Activated naive CD4-positive, alpha-beta T cell treated with anti-CD3 and anti-CD28 coated beads for 36 hours (primary cell): ENCODE results near the gene NDFIP1. TPM values are rescaled to one million over a fixed set of nuclear protein-coding genes. Genes with fewer than 3 reads are reported as not detected.
"Not testable (repeated sequence)": the region's sequence is repeated elsewhere in the genome, so short reads cannot be mapped to it uniquely, and the experiment has no call there.

ENCODE experiments used
- CTCF ChIA-PET: fragments of 350-600 bp; sonication (Branson Sonifier 250); formaldehyde crosslinking; loops from one replicate; lab custom pipeline; 2021; ENCODE audit warnings: antibody characterized with exemption; lab: Charles Lee
- DNase-seq: peaks from one replicate; pipeline ENCODE4 v3.0.0-alpha.2; 2020
- H3K27ac Mint-ChIP-seq: one replicate; pipeline ENCODE4 v1.8.0; 2021; ENCODE audit warnings: mild to moderate bottlenecking, mixed read lengths
- H3K27me3 Mint-ChIP-seq: one replicate; pipeline ENCODE4 v1.8.0; 2021; ENCODE audit warnings: low read depth, mixed read lengths
- H3K36me3 Mint-ChIP-seq: one replicate; pipeline ENCODE4 v1.8.0; 2021; ENCODE audit warnings: low read depth, mixed read lengths
- H3K4me1 Mint-ChIP-seq: one replicate; pipeline ENCODE4 v1.8.0; 2021; ENCODE audit warnings: low read depth, mixed read lengths
- H3K4me3 Mint-ChIP-seq: one replicate; pipeline ENCODE4 v1.8.0; 2021; ENCODE audit warnings: mild to moderate bottlenecking, moderate library complexity, mixed read lengths
- H3K9me3 Mint-ChIP-seq: one replicate; pipeline ENCODE4 v1.8.0; 2021; ENCODE audit warnings: mixed read lengths
- intact Hi-C: fragments of 100-400 bp; cut with micrococcal nuclease; formaldehyde crosslinking; loops from one replicate; pipeline ENCODE4 v1.15.1; 2023
- total RNA-seq, 2 experiments: library from RNA; stranded (reverse); gene quantifications; one replicate each; pipeline ENCODE4 v1.2.3, GENCODE V29; 2021

NDFIP1 gene
- total RNA-seq, 2 experiments from 2014 or later, result 103 to 104 TPM

- Mint-ChIP-seq H3K27ac (no peak overlapping the region), H3K36me3 (no peaks in the 10 kb centered on the region), H3K27me3 (no peaks in the 10 kb centered on the region), H3K4me3 (no peak overlapping the region), H3K4me1 (peaks cover 21% of the 10 kb centered on the region), H3K9me3 (no peaks in the 10 kb centered on the region)
- intact Hi-C loops, result no loop called here
- no peak for DNase-seq
- CTCF ChIA-PET, result interaction anchor here (0.7 to 0.8 kb wide), 2 partner anchors 9 to 54 kb away, joined by 3 read pairs; no protein-coding TSS in a partner anchor
These were observed 29.9 kb upstream of the NDFIP1 start for GRCh38 chr5:142078706-142079105.

- no peak overlapping the region for H3K27ac Mint-ChIP-seq
- peaks cover 16% of the 10 kb centered on the region for H3K4me1 Mint-ChIP-seq
- intact Hi-C loops, result no loop called here
- H3K36me3 Mint-ChIP-seq, result no peaks in the 10 kb centered on the region
- H3K27me3 Mint-ChIP-seq, result no peaks in the 10 kb centered on the region
- no peak for DNase-seq
- no peak overlapping the region for H3K4me3 Mint-ChIP-seq
- H3K9me3 Mint-ChIP-seq, result no peaks in the 10 kb centered on the region
- CTCF ChIA-PET, result interaction anchor here (0.6 to 0.8 kb wide), 3 partner anchors 9 to 55 kb away, joined by 3 to 6 read pairs (median 3); no protein-coding TSS in a partner anchor
These were observed 29.3 kb upstream of the NDFIP1 start for GRCh38 chr5:142079306-142079721.

GRCh38 chr5:142080248-142080647 is 28.3 kb upstream of the NDFIP1 start:
- no peak overlapping the region for H3K4me3 Mint-ChIP-seq
- H3K9me3 Mint-ChIP-seq, result no peaks in the 10 kb centered on the region
- no peaks in the 10 kb centered on the region for H3K27me3 Mint-ChIP-seq
- H3K36me3 Mint-ChIP-seq, result no peaks in the 10 kb centered on the region
- CTCF ChIA-PET, result no interaction called here
- intact Hi-C loops, result no loop called here
- no peak overlapping the region for H3K27ac Mint-ChIP-seq
- DNase-seq, result no peak
- H3K4me1 Mint-ChIP-seq, result peaks cover 15% of the 10 kb centered on the region

- Mint-ChIP-seq H3K9me3 (no peaks in the 10 kb centered on the region), H3K27ac (peak overlapping the region; percentile 0), H3K4me3 (no peak overlapping the region), H3K27me3 (no peaks in the 10 kb centered on the region), H3K36me3 (no peaks in the 10 kb centered on the region), H3K4me1 (peaks cover 19% of the 10 kb centered on the region)
- CTCF ChIA-PET, result interaction anchor here (1.0 kb wide), 2 partner anchors 9 to 66 kb away, joined by 3 read pairs; no protein-coding TSS in a partner anchor
- intact Hi-C loops, result no loop called here
- peak; percentile 39 for DNase-seq
These were observed 26.3 kb upstream of the NDFIP1 start for GRCh38 chr5:142082182-142082781.

- no peaks in the 10 kb centered on the region for H3K27me3 Mint-ChIP-seq
- H3K4me3 Mint-ChIP-seq, result no peak overlapping the region
- intact Hi-C loops, result loop anchor here (2.0 kb wide), 1 partner anchor 13 kb away; no protein-coding TSS in a partner anchor
- CTCF ChIA-PET, result interaction anchor here (2.2 kb wide), 1 partner anchor 9 kb away, joined by 6 read pairs; no protein-coding TSS in a partner anchor
- no peaks in the 10 kb centered on the region for H3K9me3 Mint-ChIP-seq
- no peaks in the 10 kb centered on the region for H3K36me3 Mint-ChIP-seq
- H3K27ac Mint-ChIP-seq, result no peak overlapping the region
- DNase-seq, result no peak
- H3K4me1 Mint-ChIP-seq, result peaks cover 46% of the 10 kb centered on the region
These were observed 22.4 kb upstream of the NDFIP1 start for GRCh38 chr5:142086229-142086628.

- DNase-seq, result no peak
- intact Hi-C loops, result loop anchor here (2.0 kb wide), 1 partner anchor 14 kb away; no protein-coding TSS in a partner anchor
- Mint-ChIP-seq H3K4me3 (no peak overlapping the region), H3K9me3 (no peaks in the 10 kb centered on the region), H3K36me3 (no peaks in the 10 kb centered on the region), H3K27ac (no peak overlapping the region), H3K4me1 (peaks cover 50% of the 10 kb centered on the region), H3K27me3 (no peaks in the 10 kb centered on the region)
- CTCF ChIA-PET, result interaction anchor here (1.0 to 2.2 kb wide), 3 partner anchors 9 to 71 kb away, joined by 3 to 6 read pairs (median 3); no protein-coding TSS in a partner anchor
These were observed 21.9 kb upstream of the NDFIP1 start for GRCh38 chr5:142086679-142087078.

GRCh38 chr5:142087920-142088679 is 20.5 kb upstream of the NDFIP1 start:
- DNase-seq, result peak; percentile 64
- H3K4me1 Mint-ChIP-seq, result peaks cover 52% of the 10 kb centered on the region
- H3K4me3 Mint-ChIP-seq, result no peak overlapping the region
- no peaks in the 10 kb centered on the region for H3K27me3 Mint-ChIP-seq
- no peaks in the 10 kb centered on the region for H3K36me3 Mint-ChIP-seq
- no peaks in the 10 kb centered on the region for H3K9me3 Mint-ChIP-seq
- intact Hi-C loops, result loop anchor here (2.0 kb wide), 1 partner anchor 15 kb away; no protein-coding TSS in a partner anchor
- CTCF ChIA-PET, result interaction anchor here (1.1 to 2.2 kb wide), 2 partner anchors 7 to 9 kb away, joined by 3 to 6 read pairs; no protein-coding TSS in a partner anchor
- peak overlapping the region; percentile 90 for H3K27ac Mint-ChIP-seq

GRCh38 chr5:142088855-142089479 is 19.6 kb upstream of the NDFIP1 start:
- H3K27me3 Mint-ChIP-seq, intact Hi-C loops, H3K9me3 Mint-ChIP-seq, H3K4me3 Mint-ChIP-seq, H3K36me3 Mint-ChIP-seq, DNase-seq: not testable (repeated sequence)
- CTCF ChIA-PET, result interaction anchor here (1.1 to 1.5 kb wide), 2 partner anchors 10 to 64 kb away, joined by 3 read pairs; no protein-coding TSS in a partner anchor
- Mint-ChIP-seq H3K4me1 (peaks cover 60% of the 10 kb centered on the region), H3K27ac (peak overlapping the region; percentile 90)

GRCh38 chr5:142091012-142091411 is 17.6 kb upstream of the NDFIP1 start:
- CTCF ChIA-PET, result interaction anchor here (2.2 kb wide), 1 partner anchor 19 kb away, joined by 9 read pairs; no protein-coding TSS in a partner anchor
- Mint-ChIP-seq H3K27me3 (no peaks in the 10 kb centered on the region), H3K27ac (no peak overlapping the region), H3K9me3 (no peaks in the 10 kb centered on the region), H3K4me1 (peaks cover 78% of the 10 kb centered on the region), H3K4me3 (no peak overlapping the region), H3K36me3 (no peaks in the 10 kb centered on the region)
- intact Hi-C loops, result loop anchor here (10.0 kb wide), 2 partner anchors 486 to 734 kb away; no protein-coding TSS in a partner anchor
- no peak for DNase-seq

GRCh38 chr5:142091922-142092321 is 16.7 kb upstream of the NDFIP1 start:
- CTCF ChIA-PET, result interaction anchor here (1.3 to 5.6 kb wide), 3 partner anchors 18 to 80 kb away, joined by 3 to 36 read pairs (median 9); no protein-coding TSS in a partner anchor
- H3K36me3 Mint-ChIP-seq, result no peaks in the 10 kb centered on the region
- peaks cover 80% of the 10 kb centered on the region for H3K4me1 Mint-ChIP-seq
- no peak overlapping the region for H3K27ac Mint-ChIP-seq
- intact Hi-C loops, result loop anchor here (10.0 kb wide), 2 partner anchors 487 to 733 kb away; no protein-coding TSS in a partner anchor
- no peaks in the 10 kb centered on the region for H3K9me3 Mint-ChIP-seq
- H3K4me3 Mint-ChIP-seq, result no peak overlapping the region
- H3K27me3 Mint-ChIP-seq, result no peaks in the 10 kb centered on the region
- no peak for DNase-seq

GRCh38 chr5:142095035-142095434 is 13.5 kb upstream of the NDFIP1 start:
- CTCF ChIA-PET, result interaction anchor here (1.0 to 5.6 kb wide), 11 partner anchors 8 to 102 kb away, joined by 3 to 36 read pairs (median 4); partner anchors contain the start of gene NDFIP1
- no peaks in the 10 kb centered on the region for H3K36me3 Mint-ChIP-seq
- intact Hi-C loops, result loop anchor here (1.0 to 10.0 kb wide), 9 partner anchors 9 to 730 kb away; partner anchors contain the start of gene NDFIP1
- peaks cover 78% of the 10 kb centered on the region for H3K4me1 Mint-ChIP-seq
- H3K27me3 Mint-ChIP-seq, result no peaks in the 10 kb centered on the region
- no peaks in the 10 kb centered on the region for H3K9me3 Mint-ChIP-seq
- DNase-seq, result peak; percentile 82
- H3K27ac Mint-ChIP-seq, result peak overlapping the region; percentile 96
- H3K4me3 Mint-ChIP-seq, result peak overlapping the region; percentile 48
